Activated CD8-positive, alpha-beta memory T cell treated with anti-CD3 and anti-CD28 coated beads, Interleukin-2, amount 50 U/mL, for 1 hour (primary cell): ENCODE results near the gene ZNF649.
A peak's percentile ranks its signal among the peaks of the same experiment; 100 is the strongest.

Experiments used
- DNase-seq: peaks from one replicate; pipeline ENCODE4 v3.0.0-alpha.2; 2020; ENCODE audit errors: extremely low read depth

Gene ZNF649

DNA sequence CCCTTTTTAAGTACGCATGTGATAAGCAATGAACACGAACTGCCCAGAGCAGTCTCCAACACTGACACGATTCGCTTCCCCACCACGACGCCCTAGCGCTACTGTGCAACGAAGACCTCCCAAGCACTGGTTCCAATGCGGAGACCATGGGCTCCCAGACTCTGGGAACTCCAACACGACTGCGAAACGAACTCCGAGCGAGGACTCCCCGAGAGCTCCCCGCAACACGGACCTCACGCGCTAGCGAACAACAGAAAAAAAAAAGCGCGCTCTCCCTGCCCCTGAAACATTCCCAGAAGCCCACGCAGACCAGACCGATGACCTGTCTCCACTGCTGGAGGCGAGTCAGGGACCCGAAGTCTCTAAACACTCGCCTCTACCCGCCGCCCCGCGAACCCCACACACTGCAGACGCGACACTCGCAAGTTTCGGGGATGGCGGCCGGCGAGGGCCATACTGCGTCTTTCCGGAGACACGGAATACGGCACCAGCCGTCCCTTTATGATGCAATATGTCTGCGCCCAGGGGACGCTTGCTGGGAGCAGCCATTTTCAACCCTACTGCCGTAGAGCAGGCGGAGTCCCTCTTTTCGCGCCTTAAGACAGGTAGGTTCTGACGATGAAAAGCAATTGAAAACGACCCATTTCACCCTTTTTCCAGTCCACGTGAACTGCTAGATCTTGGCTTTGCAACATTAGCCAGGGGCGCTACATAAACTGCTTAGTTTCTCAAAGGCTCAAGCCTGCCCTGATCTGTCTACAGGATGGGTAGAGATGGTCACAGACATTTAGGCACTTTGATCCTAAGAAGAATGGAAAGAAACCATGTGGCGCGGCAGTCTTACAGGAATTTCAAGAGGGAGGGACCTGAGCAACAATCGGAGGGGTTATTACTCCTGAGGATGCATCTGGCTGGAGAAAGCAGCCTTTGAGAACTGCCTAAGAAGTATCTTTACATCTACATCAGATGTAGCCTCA is 17.0 kb downstream of the ZNF649 start, which contains the start of gene ZNF577:
TSS of gene ZNF577 (minus strand) at position 430 of the 977 bp plus-strand sequence. CDS start 7,569 bp downstream, outside the sequence.
- peak; percentile 17 for DNase-seq

DNA sequence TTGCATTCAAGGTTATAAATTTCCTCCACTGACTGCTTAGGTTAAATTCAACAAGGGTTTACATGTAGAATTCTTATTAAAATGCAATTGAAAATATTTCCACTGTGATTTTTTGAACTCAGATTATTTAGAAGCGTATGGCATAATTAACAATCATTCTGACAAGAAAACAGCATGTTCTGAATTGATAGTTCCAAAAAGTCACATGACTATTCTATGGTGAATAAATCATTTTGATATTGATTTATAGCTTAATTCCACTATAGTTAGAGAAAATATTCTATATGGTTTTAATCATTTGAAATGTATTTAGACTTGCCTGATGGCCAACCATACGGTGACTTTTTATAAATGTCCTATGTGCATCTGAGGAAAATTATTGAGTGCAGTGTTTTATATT is 20.1 kb downstream of the ZNF649 start:
- no peak for DNase-seq

DNA sequence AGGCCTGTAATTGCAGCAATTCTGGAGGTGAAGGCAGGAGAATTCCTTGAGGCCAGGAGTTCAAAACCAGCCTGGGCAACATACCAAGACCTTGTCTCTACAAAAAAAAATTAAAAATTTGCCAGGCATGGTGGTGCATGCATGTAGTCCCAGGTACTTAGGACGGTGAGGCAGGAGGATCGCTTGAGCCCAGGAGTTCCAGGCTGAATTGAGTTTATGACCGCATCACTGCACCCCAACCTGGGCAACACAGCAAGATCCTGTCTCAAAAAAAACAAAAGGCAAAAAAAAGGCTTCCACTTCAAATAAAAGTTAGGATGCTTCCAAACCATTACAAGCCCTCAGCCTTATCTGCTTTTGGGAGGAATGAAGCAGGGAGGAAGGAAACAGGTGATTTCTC is 22.3 kb downstream of the ZNF649 start:
- DNase-seq, result no peak

DNA sequence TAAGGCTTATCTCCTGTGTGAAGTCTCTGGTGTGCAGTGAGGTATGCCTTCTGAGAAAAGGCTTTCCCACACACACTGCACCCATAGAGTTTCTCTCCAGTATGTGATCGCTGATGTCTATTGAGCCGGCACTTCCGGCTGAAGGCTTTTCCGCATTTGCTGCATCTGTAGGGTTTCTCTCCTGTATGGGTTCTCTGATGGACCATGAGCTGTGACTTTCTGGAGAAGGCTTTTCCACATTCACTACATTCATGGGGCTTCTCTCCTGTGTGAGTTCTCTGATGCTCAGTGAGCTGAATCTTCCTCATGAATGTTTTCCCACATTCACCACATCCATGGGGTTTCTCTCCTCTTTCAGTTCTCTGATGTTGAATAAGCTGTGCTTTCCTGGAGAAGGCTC is 31.7 kb downstream of the ZNF649 start:
- DNase-seq, result no peak

DNA sequence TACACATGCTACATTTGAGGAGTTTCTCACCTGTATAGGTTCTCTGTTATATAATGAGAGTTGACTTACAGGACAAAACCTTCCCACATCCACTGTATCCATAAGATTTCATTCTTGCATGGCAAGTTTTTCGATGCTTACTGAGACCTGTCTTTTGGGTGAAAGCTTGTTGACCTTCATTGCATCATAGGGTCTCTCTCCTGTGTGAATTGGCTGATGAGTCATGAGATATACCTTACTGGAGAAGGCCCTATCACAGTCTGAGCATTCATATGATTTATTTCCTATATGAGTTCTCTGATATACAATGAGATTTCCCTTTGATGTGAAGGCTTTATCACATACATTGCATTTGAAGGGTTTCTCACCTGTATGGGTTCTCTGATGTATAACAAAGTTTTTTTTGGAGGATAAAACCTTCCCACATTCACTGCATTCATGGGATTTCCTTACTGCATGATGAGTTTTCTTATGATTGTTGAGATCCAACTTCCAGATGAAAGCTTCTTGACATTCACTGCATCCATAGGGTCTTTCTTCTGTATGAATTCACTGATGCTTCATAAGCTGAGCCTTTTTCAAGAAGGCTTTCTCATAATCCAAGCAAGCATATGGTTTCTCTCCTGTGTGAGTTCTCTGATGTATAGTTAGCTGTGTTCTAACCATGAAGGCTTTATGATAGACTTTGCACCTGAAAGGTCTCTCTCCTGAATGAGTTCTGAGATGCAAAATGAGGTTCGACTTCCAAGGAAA is 42.8 kb downstream of the ZNF649 start:
- no peak for DNase-seq
